CD14-positive monocyte (primary cell): Measurements from ENCODE around the gene LMO7. TPM values are rescaled to one million over a fixed set of nuclear protein-coding genes. Genes with fewer than 3 reads are reported as not detected.

Experiments
- DNase-seq, 3 donors: peaks; one replicate each; pipeline ENCODE4 v3.0.0-alpha.2; 2011 to 2022
- H2AFZ ChIP-seq: 2 replicates; pipeline ENCODE4 v1.6.0; 2012; ENCODE audit warnings: mild to moderate bottlenecking, low read depth, low read length, inconsistent platforms; ENCODE audit not compliant: insufficient read depth, poor library complexity, severe bottlenecking
- H3K27ac ChIP-seq, 2 donors: 1 replicate in 1 of 2; 2 replicates in 1 of 2; pipeline ENCODE4 v1.5.1; 2012 to 2013; ENCODE audit warnings: low read length in 2 of 2, control low read depth in 1 of 2, inconsistent platforms in 1 of 2, low read depth in 1 of 2, mild to moderate bottlenecking in 1 of 2
- H3K27me3 ChIP-seq, 2 donors: one replicate each; pipeline versions ENCODE4 v1.6.0 to v1.6.1; 2011 to 2013; ENCODE audit warnings: low read length in 2 of 2; ENCODE audit not compliant: control insufficient read depth in 2 of 2, insufficient read depth in 2 of 2
- H3K36me3 ChIP-seq, 2 donors: replicated peaks in 1 of 2; 1 replicate in 1 of 2; 2 replicates in 1 of 2; pipeline versions ENCODE4 v1.5.1 to v1.6.1; 2012 to 2013; ENCODE audit warnings: low read length in 2 of 2, control low read depth in 1 of 2, inconsistent platforms in 1 of 2, mild to moderate bottlenecking in 1 of 2; ENCODE audit not compliant: insufficient read depth in 2 of 2, control insufficient read depth in 1 of 2
- H3K4me1 ChIP-seq, 2 donors: 1 replicate in 1 of 2; 2 replicates in 1 of 2; pipeline versions ENCODE4 v1.5.1 to v1.6.1; 2012 to 2013; ENCODE audit warnings: low read length in 2 of 2, control low read depth in 1 of 2, inconsistent platforms in 1 of 2, mild to moderate bottlenecking in 1 of 2, moderate library complexity in 1 of 2; ENCODE audit not compliant: insufficient read depth in 2 of 2, control insufficient read depth in 1 of 2
- H3K4me2 ChIP-seq: replicated peaks from 2 replicates; pipeline ENCODE3; 2012; ENCODE audit warnings: low read length, moderate library complexity, mild to moderate bottlenecking; ENCODE audit not compliant: poor library complexity, severe bottlenecking; ENCODE audit errors: extremely low read depth
- H3K4me3 ChIP-seq, 3 experiments: fragments of 200-600 bp in 1 of 3; sonication (generic) in 1 of 3; replicated peaks in 1 of 3; 1 replicate in 2 of 3; 2 replicates in 1 of 3; pipeline ENCODE4 v1.5.1; 2011 to 2013; ENCODE audit warnings: low read length in 3 of 3, mild to moderate bottlenecking in 3 of 3, control low read depth in 2 of 3, low read depth in 2 of 3, inconsistent platforms in 1 of 3, moderate library complexity in 1 of 3
- H3K79me2 ChIP-seq: 2 replicates; pipeline ENCODE4 v1.6.0; 2012; ENCODE audit warnings: mild to moderate bottlenecking, control low read depth, inconsistent platforms, low read length, moderate library complexity; ENCODE audit not compliant: insufficient read depth
- H3K9ac ChIP-seq: 2 replicates; pipeline ENCODE4 v1.6.0; 2017; ENCODE audit warnings: low read length, mild to moderate bottlenecking; ENCODE audit not compliant: insufficient read depth, poor library complexity, severe bottlenecking
- H3K9me3 ChIP-seq, 2 donors: replicated peaks in 1 of 2; 1 replicate in 1 of 2; 2 replicates in 1 of 2; pipeline versions ENCODE4 v1.5.1 to v1.6.1; 2012 to 2013; ENCODE audit warnings: low read length in 2 of 2, control low read depth in 1 of 2; ENCODE audit not compliant: control insufficient read depth in 1 of 2, insufficient read depth in 1 of 2
- H4K20me1 ChIP-seq: 2 replicates; pipeline ENCODE4 v1.6.0; 2012; ENCODE audit warnings: mild to moderate bottlenecking, low read length, control low read depth, moderate library complexity; ENCODE audit not compliant: insufficient read depth
- H3K27ac Mint-ChIP-seq, 7 donors: one replicate each; pipeline ENCODE4 v1.8.0; 2020; ENCODE audit warnings: mild to moderate bottlenecking in 7 of 7, mixed read lengths in 7 of 7, moderate library complexity in 6 of 7, inconsistent platforms in 2 of 7
- H3K27me3 Mint-ChIP-seq, 3 donors: one replicate each; pipeline ENCODE4 v1.8.0; 2021 to 2022; ENCODE audit warnings: low read depth in 3 of 3, mild to moderate bottlenecking in 3 of 3, mixed read lengths in 3 of 3, moderate library complexity in 3 of 3, inconsistent platforms in 1 of 3
- H3K36me3 Mint-ChIP-seq, 2 donors: one replicate each; pipeline ENCODE4 v1.8.0; 2020; ENCODE audit warnings: mixed read lengths in 2 of 2, inconsistent platforms in 1 of 2, mild to moderate bottlenecking in 1 of 2
- H3K4me1 Mint-ChIP-seq: one replicate; pipeline ENCODE4 v1.8.0; 2020; ENCODE audit warnings: mild to moderate bottlenecking, mixed read lengths
- H3K4me3 Mint-ChIP-seq, 2 donors: one replicate each; pipeline ENCODE4 v1.8.0; 2020; ENCODE audit warnings: mild to moderate bottlenecking in 2 of 2, mixed read lengths in 2 of 2, moderate library complexity in 1 of 2
- H3K9me3 Mint-ChIP-seq, 7 donors: one replicate each; pipeline ENCODE4 v1.8.0; 2020 to 2022; ENCODE audit warnings: mixed read lengths in 7 of 7, mild to moderate bottlenecking in 6 of 7, moderate library complexity in 6 of 7, inconsistent platforms in 2 of 7
- CTCF ChIP-seq: fragments of 200-600 bp; IDR thresholded peaks from one replicate; pipeline ENCODE4 v1.8.0; 2022; ENCODE audit warnings: antibody characterized with exemption, mild to moderate bottlenecking
- WGBS: methylation state at CpG from one replicate; pipeline ENCODE4 v1.1.5; 2013; ENCODE audit warnings: missing lambda C conversion rate; ENCODE audit not compliant: insufficient coverage; 5-methylcytosine and 5-hydroxymethylcytosine counted together
- intact Hi-C, 2 donors: fragments of 100-400 bp; cut with micrococcal nuclease; formaldehyde crosslinking; loops; one replicate each; pipeline versions ENCODE4 v1.15.0 to v1.15.1; 2023
- polyA plus RNA-seq, 3 donors: library from polyadenylated mRNA; depleted of rRNA in 1 of 3; unstranded in 2 of 3; stranded (reverse) in 1 of 3; fragments of 300-500 nt in 2 of 3; fragments of >200 nt in 1 of 3; fragmentation: Illumina TruSeq in 2 of 3; gene quantifications; 1 replicate in 2 of 3; 2 replicates in 1 of 3; pipeline ENCODE4 v1.2.3, GENCODE V29; 2012 to 2021

Gene LMO7
- polyA plus RNA-seq, 3 donors, result 0.79 to 1.6 (median 0.90) TPM

GRCh38 chr13:75802161-75802560 is 166.0 kb downstream of the LMO7 start:
- no peak overlapping the region for H2AFZ ChIP-seq
- WGBS, result no CpG with 5 or more reads among the region's 5 CpGs
- H3K36me3 ChIP-seq, result no peaks in the 10 kb centered on the region
- H3K4me3 ChIP-seq, result no peak overlapping the region
- intact Hi-C loops, result no loop called here
- no peaks in the 10 kb centered on the region for H4K20me1 ChIP-seq
- H3K9ac ChIP-seq, result no peak overlapping the region
- Mint-ChIP-seq H3K27ac (no peak overlapping the region), H3K9me3 (peaks cover 0 to 2% (median 0%) of the 10 kb centered on the region in 7 donors), H3K4me3 (no peak overlapping the region), H3K36me3 (no peaks in the 10 kb centered on the region), H3K4me1 (no peaks in the 10 kb centered on the region), H3K27me3 (peaks cover 0 to 2% (median 0%) of the 10 kb centered on the region in 3 donors)
- H3K9me3 ChIP-seq, result no peaks in the 10 kb centered on the region
- TF ChIP-seq CTCF, result no peak
- no peak overlapping the region for H3K27ac ChIP-seq
- H3K4me1 ChIP-seq, result no peaks in the 10 kb centered on the region
- no peak for DNase-seq
- H3K27me3 ChIP-seq, result no peaks in the 10 kb centered on the region
- H3K4me2 ChIP-seq, result no peak overlapping the region
- no peaks in the 10 kb centered on the region for H3K79me2 ChIP-seq

- Mint-ChIP-seq H3K36me3 (no peaks in the 10 kb centered on the region), H3K27me3 (peaks cover 0 to 2% (median 0%) of the 10 kb centered on the region in 3 donors), H3K4me3 (no peak overlapping the region), H3K27ac (no peak overlapping the region), H3K9me3 (peaks cover 0 to 7% (median 1%) of the 10 kb centered on the region in 7 donors), H3K4me1 (no peaks in the 10 kb centered on the region)
- Histone ChIP-seq H3K79me2 (no peaks in the 10 kb centered on the region), H3K27me3 (no peaks in the 10 kb centered on the region), H3K9ac (no peak overlapping the region), H3K4me3 (no peak overlapping the region), H2AFZ (no peak overlapping the region), H3K4me2 (no peak overlapping the region), H3K27ac (no peak overlapping the region), H3K36me3 (no peaks in the 10 kb centered on the region), H3K4me1 (no peaks in the 10 kb centered on the region), H4K20me1 (no peaks in the 10 kb centered on the region), H3K9me3 (peaks cover 0 to 5% of the 10 kb centered on the region in 2 donors)
- no CpG with 5 or more reads among the region's 1 CpG for WGBS
- no peak for DNase-seq
- intact Hi-C loops, result no loop called here
- TF ChIP-seq CTCF, result no peak
These were observed 167.1 kb downstream of the LMO7 start for GRCh38 chr13:75803164-75803611.
